H9 (cell line): Measurements from ENCODE around the gene ATXN3L. TPM values are rescaled to one million over a fixed set of nuclear protein-coding genes. Genes with fewer than 3 reads are reported as not detected.

Experiments used
- DNase-seq: peaks from one replicate; pipeline ENCODE4 v3.0.0-alpha.2; 2017
- H2AFZ ChIP-seq: one replicate; pipeline ENCODE4 v1.6.1; 2013; ENCODE audit warnings: mild to moderate bottlenecking, low read length, control low read depth, moderate library complexity
- H2AK5ac ChIP-seq: 2 replicates; pipeline ENCODE4 v1.6.1; 2013; ENCODE audit warnings: low read length, control low read depth, mixed read lengths; ENCODE audit not compliant: insufficient read length
- H2BK120ac ChIP-seq: one replicate; pipeline ENCODE4 v1.6.1; 2013; ENCODE audit warnings: low read depth, mild to moderate bottlenecking, low read length, control low read depth, inconsistent platforms; ENCODE audit not compliant: poor library complexity, severe bottlenecking
- H2BK12ac ChIP-seq: 2 replicates; pipeline ENCODE4 v1.6.1; 2013; ENCODE audit warnings: low read length, control low read depth, mixed read lengths, low read depth; ENCODE audit not compliant: insufficient read length
- H2BK15ac ChIP-seq: 2 replicates; pipeline ENCODE4 v1.6.1; 2013; ENCODE audit warnings: low read depth, low read length, control low read depth
- H2BK20ac ChIP-seq: one replicate; pipeline ENCODE4 v1.6.1; 2013; ENCODE audit warnings: low read depth, mild to moderate bottlenecking, low read length, control low read depth, inconsistent platforms; ENCODE audit not compliant: poor library complexity, severe bottlenecking
- H2BK5ac ChIP-seq: 2 replicates; pipeline ENCODE4 v1.6.1; 2013; ENCODE audit warnings: low read length, control low read depth, mixed read lengths; ENCODE audit not compliant: insufficient read length
- H3K14ac ChIP-seq: 2 replicates; pipeline ENCODE4 v1.6.1; 2013; ENCODE audit warnings: low read length, control low read depth; ENCODE audit not compliant: insufficient read depth
- H3K18ac ChIP-seq: 2 replicates; pipeline ENCODE4 v1.6.1; 2013; ENCODE audit warnings: low read depth, mild to moderate bottlenecking, mixed read lengths, low read length, control low read depth; ENCODE audit not compliant: insufficient read length
- H3K23ac ChIP-seq: 2 replicates; pipeline ENCODE4 v1.6.1; 2013; ENCODE audit warnings: low read length, control low read depth, mixed read lengths, low read depth; ENCODE audit not compliant: insufficient read length
- H3K23me2 ChIP-seq: 2 replicates; pipeline ENCODE4 v1.6.1; 2013; ENCODE audit warnings: low read depth, mild to moderate bottlenecking, mixed read lengths, low read length, control low read depth; ENCODE audit not compliant: insufficient read length, poor library complexity, severe bottlenecking
- H3K27ac ChIP-seq: 2 replicates; pipeline ENCODE4 v1.5.1; 2013; ENCODE audit warnings: low read length, control low read depth, mixed read lengths, low read depth; ENCODE audit not compliant: insufficient read length
- H3K27me3 ChIP-seq: 2 replicates; pipeline ENCODE4 v1.6.1; 2013; ENCODE audit warnings: low read length, control low read depth, inconsistent platforms; ENCODE audit not compliant: insufficient read depth
- H3K4ac ChIP-seq: 2 replicates; pipeline ENCODE4 v1.6.1; 2013; ENCODE audit warnings: low read depth, mild to moderate bottlenecking, control low read depth, inconsistent platforms, low read length, moderate library complexity
- H3K4me1 ChIP-seq: 2 replicates; pipeline ENCODE4 v1.6.1; 2013; ENCODE audit warnings: low read length, control low read depth, inconsistent platforms; ENCODE audit not compliant: insufficient read depth
- H3K4me2 ChIP-seq: 2 replicates; pipeline ENCODE4 v1.6.1; 2013; ENCODE audit warnings: low read length, control low read depth, mixed read lengths; ENCODE audit not compliant: insufficient read length, insufficient read depth
- H3K56ac ChIP-seq: 2 replicates; pipeline ENCODE4 v1.6.1; 2013; ENCODE audit warnings: low read depth, mild to moderate bottlenecking, mixed read lengths, low read length, control low read depth; ENCODE audit not compliant: insufficient read length
- H3K79me1 ChIP-seq: 2 replicates; pipeline ENCODE4 v1.6.1; 2013; ENCODE audit warnings: low read depth, mild to moderate bottlenecking, moderate library complexity, low read length, control low read depth, inconsistent platforms; ENCODE audit not compliant: insufficient read depth, poor library complexity, severe bottlenecking
- H3K79me2 ChIP-seq: 2 replicates; pipeline ENCODE4 v1.6.1; 2013; ENCODE audit warnings: low read length, control low read depth, inconsistent platforms; ENCODE audit not compliant: insufficient read depth
- H3K9ac ChIP-seq: 2 replicates; pipeline ENCODE4 v1.6.1; 2013; ENCODE audit warnings: low read length, control low read depth, mixed read lengths; ENCODE audit not compliant: insufficient read length; ENCODE audit errors: extremely low read depth
- H3K9me3 ChIP-seq: one replicate; pipeline ENCODE4 v1.6.1; 2013; ENCODE audit warnings: low read depth, low read length, inconsistent platforms; ENCODE audit not compliant: control insufficient read depth
- H3T11ph ChIP-seq: one replicate; pipeline ENCODE4 v1.6.1; 2013; ENCODE audit warnings: mild to moderate bottlenecking, low read length, control low read depth, inconsistent platforms
- H4K20me1 ChIP-seq: one replicate; pipeline ENCODE4 v1.6.1; 2013; ENCODE audit not compliant: control insufficient read depth, insufficient read length, insufficient read depth
- H4K5ac ChIP-seq: 2 replicates; pipeline ENCODE4 v1.6.1; 2013; ENCODE audit warnings: low read depth, mild to moderate bottlenecking, mixed read lengths, low read length, control low read depth; ENCODE audit not compliant: insufficient read length
- H4K8ac ChIP-seq: replicated peaks from 2 replicates; pipeline ENCODE4 v1.6.1; 2013; ENCODE audit warnings: low read length, control low read depth, mixed read lengths, low read depth; ENCODE audit not compliant: insufficient read length
- H4K91ac ChIP-seq: 2 replicates; pipeline ENCODE4 v1.6.1; 2013; ENCODE audit warnings: low read depth, mild to moderate bottlenecking, moderate library complexity, mixed read lengths, low read length, control low read depth; ENCODE audit not compliant: insufficient read length
- H3K27ac Mint-ChIP-seq, 3 experiments: 2 replicates in 2 of 3; 3 replicates in 1 of 3; pipeline ENCODE4 v1.8.0; 2020 to 2021; ENCODE audit warnings: mixed read lengths in 3 of 3, mild to moderate bottlenecking in 1 of 3, moderate library complexity in 1 of 3
- H3K27me3 Mint-ChIP-seq: 2 replicates; pipeline ENCODE4 v1.8.0; 2021; ENCODE audit warnings: low read depth, mild to moderate bottlenecking, moderate library complexity, mixed read lengths
- H3K36me3 Mint-ChIP-seq, 3 experiments: 2 replicates in 2 of 3; 3 replicates in 1 of 3; pipeline ENCODE4 v1.8.0; 2020 to 2021; ENCODE audit warnings: low read depth in 3 of 3, mixed read lengths in 3 of 3; ENCODE audit not compliant: insufficient read depth in 1 of 3
- H3K4me1 Mint-ChIP-seq, 2 experiments: 2 replicates each; pipeline ENCODE4 v1.8.0; 2020; ENCODE audit warnings: mixed read lengths in 2 of 2
- H3K4me3 Mint-ChIP-seq, 2 experiments: 2 replicates in 1 of 2; 3 replicates in 1 of 2; pipeline ENCODE4 v1.8.0; 2020 to 2021; ENCODE audit warnings: mild to moderate bottlenecking in 2 of 2, mixed read lengths in 2 of 2, moderate library complexity in 1 of 2
- H3K9me3 Mint-ChIP-seq, 2 experiments: 2 replicates in 1 of 2; 3 replicates in 1 of 2; pipeline ENCODE4 v1.8.0; 2020; ENCODE audit warnings: mild to moderate bottlenecking in 2 of 2, mixed read lengths in 2 of 2, moderate library complexity in 1 of 2
- WGBS: extraction: QIAGEN DNeasy Blood & Tissue Kit; methylation state at CpG from one replicate; pipeline ENCODE4 v1.1.7; 2013; ENCODE audit warnings: missing lambda C conversion rate, low lambda C conversion rate, mixed read lengths; ENCODE audit not compliant: insufficient read length; ENCODE audit errors: extremely low coverage; 5-methylcytosine and 5-hydroxymethylcytosine counted together
- total RNA-seq: library from RNA; stranded (reverse); gene quantifications from 2 replicates; pipeline ENCODE4 v1.2.1, GENCODE V29; 2021
- TF ChIP-seq, protein P1 (sequence below): fragments of 200-600 bp; sonication (generic); conservative IDR thresholded peaks from 3 replicates; pipeline ENCODE4 v1.8.0; 2021; ENCODE audit warnings: antibody characterized with exemption, mild to moderate bottlenecking

The ATXN3L gene
- total RNA-seq, 1 experiment from 2014 or later: not detected

DNA sequence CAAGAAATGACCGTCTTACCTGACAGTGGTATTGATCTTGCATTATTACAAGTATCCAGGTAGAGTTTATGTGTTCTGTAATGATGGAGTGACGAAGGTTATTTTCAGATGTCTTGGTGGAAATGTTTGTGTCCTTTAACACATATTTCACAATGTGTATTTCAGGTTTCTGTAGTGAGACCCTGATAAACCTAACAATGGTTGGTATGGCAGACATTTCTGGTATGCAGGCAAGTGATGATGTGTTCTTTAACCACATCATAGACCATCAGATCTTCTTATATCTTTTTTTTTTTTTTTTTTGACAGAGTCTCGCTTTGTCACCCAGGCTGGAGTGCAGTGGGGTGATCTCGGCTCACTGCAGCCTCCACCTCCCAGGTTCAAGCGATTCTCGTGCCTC is 14.6 kb upstream of the ATXN3L start:
- Histone ChIP-seq H3K23me2 (no peaks in the 10 kb centered on the region), H2BK5ac (no peak overlapping the region), H4K20me1 (no peaks in the 10 kb centered on the region), H3K79me1 (no peaks in the 10 kb centered on the region), H2BK15ac (no peak overlapping the region), H4K8ac (no peak overlapping the region), H3K9me3 (no peaks in the 10 kb centered on the region), H2AFZ (no peak overlapping the region), H3K27me3 (no peaks in the 10 kb centered on the region), H3K18ac (no peak overlapping the region), H4K91ac (no peak overlapping the region), H2BK20ac (no peak overlapping the region), H2BK120ac (no peak overlapping the region), H3K9ac (no peak overlapping the region), H4K5ac (no peak overlapping the region), H2BK12ac (no peak overlapping the region), H3T11ph (no peak overlapping the region), H3K4ac (no peak overlapping the region), H3K4me1 (no peaks in the 10 kb centered on the region; the same call in 1 of the 2 replicates), H3K14ac (no peak overlapping the region), H3K79me2 (no peaks in the 10 kb centered on the region), H3K27ac (peak overlapping the region; percentile 1), H2AK5ac (no peak overlapping the region), H3K23ac (no peak overlapping the region), H3K4me2 (no peak overlapping the region), H3K56ac (no peak overlapping the region)
- H3K27ac Mint-ChIP-seq: no peak overlapping the region
- TF ChIP-seq, protein P1, sequence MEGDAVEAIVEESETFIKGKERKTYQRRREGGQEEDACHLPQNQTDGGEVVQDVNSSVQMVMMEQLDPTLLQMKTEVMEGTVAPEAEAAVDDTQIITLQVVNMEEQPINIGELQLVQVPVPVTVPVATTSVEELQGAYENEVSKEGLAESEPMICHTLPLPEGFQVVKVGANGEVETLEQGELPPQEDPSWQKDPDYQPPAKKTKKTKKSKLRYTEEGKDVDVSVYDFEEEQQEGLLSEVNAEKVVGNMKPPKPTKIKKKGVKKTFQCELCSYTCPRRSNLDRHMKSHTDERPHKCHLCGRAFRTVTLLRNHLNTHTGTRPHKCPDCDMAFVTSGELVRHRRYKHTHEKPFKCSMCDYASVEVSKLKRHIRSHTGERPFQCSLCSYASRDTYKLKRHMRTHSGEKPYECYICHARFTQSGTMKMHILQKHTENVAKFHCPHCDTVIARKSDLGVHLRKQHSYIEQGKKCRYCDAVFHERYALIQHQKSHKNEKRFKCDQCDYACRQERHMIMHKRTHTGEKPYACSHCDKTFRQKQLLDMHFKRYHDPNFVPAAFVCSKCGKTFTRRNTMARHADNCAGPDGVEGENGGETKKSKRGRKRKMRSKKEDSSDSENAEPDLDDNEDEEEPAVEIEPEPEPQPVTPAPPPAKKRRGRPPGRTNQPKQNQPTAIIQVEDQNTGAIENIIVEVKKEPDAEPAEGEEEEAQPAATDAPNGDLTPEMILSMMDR: no peak
- no peaks in the 10 kb centered on the region; the same call in 1 of the 2 replicates for H3K27me3 Mint-ChIP-seq
- H3K36me3 Mint-ChIP-seq: peaks cover 0 to 6% (median 2%) of the 10 kb centered on the region in 3 experiments; a peak in 4 of 7 replicates
- H3K4me1 Mint-ChIP-seq: peaks cover 5 to 9% of the 10 kb centered on the region in 2 experiments; a peak in 3 of 4 replicates
- WGBS: no CpG with 5 or more reads among the region's 6 CpGs
- no peak for DNase-seq
- H3K9me3 Mint-ChIP-seq: peaks cover 63 to 71% of the 10 kb centered on the region in 2 experiments
- H3K4me3 Mint-ChIP-seq: no peak overlapping the region
